SK-N-SH (cell line): ENCODE results near the gene KRT84. TPM values are rescaled to one million over a fixed set of nuclear protein-coding genes. Genes with fewer than 3 reads are reported as not detected.

Source experiments
- CTCF ChIA-PET: fragments of 300-600, 350-600 bp; formaldehyde crosslinking; extraction: SDS; loops from one replicate; lab custom pipeline; 2021; lab: Yijun Ruan, JAX
- POLR2A ChIA-PET: fragments of 350-600 bp; sonication (Branson Sonifier 250); formaldehyde crosslinking; extraction: SDS; loops from one replicate; lab custom pipeline; 2020; ENCODE audit warnings: antibody characterized with exemption, inconsistent platforms; lab: Yijun Ruan, JAX
- DNase-seq: peaks from one replicate; pipeline ENCODE4 v3.0.0; 2012
- H2AFZ ChIP-seq: fragments of 200-600 bp; sonication (generic); 2 replicates; pipeline ENCODE4 v1.8.1; 2016; ENCODE audit warnings: antibody characterized with exemption, mild to moderate bottlenecking, low read depth
- H3F3A ChIP-seq: fragments of 200-600 bp; sonication (generic); replicated peaks from 2 replicates; pipeline ENCODE3; 2016; ENCODE audit warnings: antibody characterized with exemption, mild to moderate bottlenecking; ENCODE audit not compliant: insufficient read depth
- H3K27ac ChIP-seq, 2 experiments: fragments of 200-500 bp in 1 of 2; fragments of 200-600 bp in 1 of 2; sonication (Bioruptor generic) in 1 of 2; sonication (generic), shearing (Covaris generic) in 1 of 2; 2 replicates each; pipeline versions ENCODE4 v1.5.1 to v1.6.1; 2014 to 2016; ENCODE audit warnings: low read depth in 2 of 2, inconsistent platforms in 1 of 2, low read length in 1 of 2, mild to moderate bottlenecking in 1 of 2, mixed read lengths in 1 of 2
- H3K27me3 ChIP-seq: fragments of 200-600 bp; sonication (generic), shearing (Covaris generic); 2 replicates; pipeline ENCODE4 v1.6.1; 2016; ENCODE audit warnings: mixed run types; ENCODE audit not compliant: insufficient read depth
- H3K36me3 ChIP-seq, 2 experiments: fragments of 200-500 bp in 1 of 2; fragments of 200-600 bp in 1 of 2; sonication (Bioruptor generic) in 1 of 2; sonication (generic) in 1 of 2; replicated peaks in 1 of 2; 2 replicates each; pipeline versions ENCODE3 to v1.5.1; 2014 to 2016; ENCODE audit warnings: low read length in 1 of 2, mild to moderate bottlenecking in 1 of 2; ENCODE audit not compliant: insufficient read depth in 2 of 2, control insufficient read depth in 1 of 2
- H3K4me1 ChIP-seq, 2 experiments: fragments of 200-500 bp in 1 of 2; fragments of 200-600 bp in 1 of 2; sonication (Bioruptor generic) in 1 of 2; sonication (generic), shearing (Covaris generic) in 1 of 2; 2 replicates each; pipeline versions ENCODE4 v1.5.1 to v1.6.1; 2014 to 2016; ENCODE audit warnings: low read depth in 1 of 2, low read length in 1 of 2, mixed run types in 1 of 2; ENCODE audit not compliant: insufficient read depth in 2 of 2, control insufficient read depth in 1 of 2
- H3K4me2 ChIP-seq: fragments of 200-600 bp; sonication (generic), shearing (Covaris generic); 2 replicates; pipeline ENCODE4 v1.6.1; 2017; ENCODE audit warnings: mixed run types
- H3K4me3 ChIP-seq, 2 experiments: fragments of 200-500 bp in 1 of 2; fragments of 200-600 bp in 1 of 2; sonication (Bioruptor generic) in 1 of 2; sonication (generic), shearing (Covaris generic) in 1 of 2; 2 replicates each; pipeline versions ENCODE4 v1.5.1 to v1.8.1; 2014 to 2016; ENCODE audit warnings: low read depth in 2 of 2, inconsistent platforms in 1 of 2, low read length in 1 of 2, mild to moderate bottlenecking in 1 of 2, mixed read lengths in 1 of 2, moderate library complexity in 1 of 2
- H3K79me2 ChIP-seq: fragments of 200-600 bp; sonication (generic); 2 replicates; pipeline ENCODE4 v1.8.1; 2017; ENCODE audit warnings: mild to moderate bottlenecking; ENCODE audit not compliant: insufficient read depth
- H3K9ac ChIP-seq: fragments of 200-600 bp; sonication (generic); 2 replicates; pipeline ENCODE4 v1.6.1; 2017; ENCODE audit warnings: mixed run types
- H3K9me2 ChIP-seq: fragments of 200-600 bp; sonication (generic); 2 replicates; pipeline ENCODE4 v1.6.1; 2017; ENCODE audit warnings: mixed run types
- H3K9me3 ChIP-seq: fragments of 200-600 bp; sonication (generic); 2 replicates; pipeline ENCODE4 v1.6.1; 2017; ENCODE audit warnings: mixed run types, mild to moderate bottlenecking, moderate library complexity
- H4K20me1 ChIP-seq: fragments of 200-600 bp; sonication (generic); 2 replicates; pipeline ENCODE4 v1.6.1; 2017; ENCODE audit warnings: mild to moderate bottlenecking, mixed run types; ENCODE audit not compliant: insufficient read depth
- CHD2 ChIP-seq: fragments of 150-350 bp; IDR thresholded peaks from 2 replicates; pipeline ENCODE4 v1.6.1; 2018; ENCODE audit warnings: low read length; ENCODE audit not compliant: partially characterized antibody
- FOXJ3 ChIP-seq: sonication (generic); formaldehyde crosslinking; IDR thresholded peaks from 2 replicates; pipeline ENCODE4 v1.5.1; 2020; ENCODE audit warnings: mild to moderate bottlenecking, missing genetic modification reagents
- FOXM1 ChIP-seq: IDR thresholded peaks from 2 replicates; pipeline ENCODE4 v1.4.0; 2012; ENCODE audit warnings: low read depth, mild to moderate bottlenecking
- GATA2 ChIP-seq: sonication (generic); formaldehyde crosslinking; IDR thresholded peaks from 2 replicates; pipeline ENCODE4 v1.5.0; 2020; ENCODE audit warnings: mild to moderate bottlenecking, missing genetic modification reagents
- NFIC ChIP-seq: IDR thresholded peaks from 2 replicates; pipeline ENCODE4 v1.4.0; 2012; ENCODE audit warnings: borderline replicate concordance
- PBX3 ChIP-seq: IDR thresholded peaks from 2 replicates; pipeline ENCODE4; 2012
- RAD21 ChIP-seq: IDR thresholded peaks from 2 replicates; pipeline ENCODE4 v1.6.1; 2012; ENCODE audit warnings: mild to moderate bottlenecking, low read length
- RCOR1 ChIP-seq: fragments of 150-350 bp; IDR thresholded peaks from 2 replicates; pipeline ENCODE4 v1.6.1; 2017; ENCODE audit warnings: antibody characterized with exemption, low read length
- SMC3 ChIP-seq: IDR thresholded peaks from 2 replicates; pipeline ENCODE4 v1.6.1; 2012; ENCODE audit warnings: low read depth, low read length, improper control_type of control experiment
- TAF1 ChIP-seq: IDR thresholded peaks from 2 replicates; pipeline ENCODE4 v1.6.1; 2012; ENCODE audit warnings: low read depth, mild to moderate bottlenecking, low read length, moderate library complexity, borderline replicate concordance
- ZBTB33 ChIP-seq: IDR thresholded peaks from 2 replicates; pipeline ENCODE4 v1.4.0; 2012; ENCODE audit warnings: low read depth, borderline replicate concordance
- WGBS: methylation state at CpG from one replicate; pipeline ENCODE4 v1.1.6; 2017; ENCODE audit warnings: low lambda C conversion rate; 5-methylcytosine and 5-hydroxymethylcytosine counted together
- polyA plus RNA-seq, 3 experiments: library from polyadenylated mRNA; depleted of rRNA; stranded (reverse); fragments of >200 nt; gene quantifications; 2 replicates each; pipeline ENCODE4 v1.2.3, GENCODE V29; 2012
- TF ChIP-seq, protein P1 (sequence below): fragments of 200-600 bp; sonication (generic); IDR thresholded peaks from 2 replicates; pipeline ENCODE4 v1.6.1; 2017; ENCODE audit warnings: antibody characterized with exemption, mild to moderate bottlenecking, moderate library complexity
- TF ChIP-seq, protein P2 (sequence below): fragments of 150-350 bp; IDR thresholded peaks from 2 replicates; pipeline ENCODE4 v1.6.1; 2016; ENCODE audit warnings: mild to moderate bottlenecking, low read depth, low read length
- TF ChIP-seq, protein P3 (sequence below): IDR thresholded peaks from 2 replicates; pipeline ENCODE4 v1.6.1; 2012; ENCODE audit warnings: mild to moderate bottlenecking, low read depth, low read length, moderate library complexity

Gene KRT84
- polyA plus RNA-seq, 1 of the 3 experiments (the other 2 are of a cell fraction): not detected

DNA sequence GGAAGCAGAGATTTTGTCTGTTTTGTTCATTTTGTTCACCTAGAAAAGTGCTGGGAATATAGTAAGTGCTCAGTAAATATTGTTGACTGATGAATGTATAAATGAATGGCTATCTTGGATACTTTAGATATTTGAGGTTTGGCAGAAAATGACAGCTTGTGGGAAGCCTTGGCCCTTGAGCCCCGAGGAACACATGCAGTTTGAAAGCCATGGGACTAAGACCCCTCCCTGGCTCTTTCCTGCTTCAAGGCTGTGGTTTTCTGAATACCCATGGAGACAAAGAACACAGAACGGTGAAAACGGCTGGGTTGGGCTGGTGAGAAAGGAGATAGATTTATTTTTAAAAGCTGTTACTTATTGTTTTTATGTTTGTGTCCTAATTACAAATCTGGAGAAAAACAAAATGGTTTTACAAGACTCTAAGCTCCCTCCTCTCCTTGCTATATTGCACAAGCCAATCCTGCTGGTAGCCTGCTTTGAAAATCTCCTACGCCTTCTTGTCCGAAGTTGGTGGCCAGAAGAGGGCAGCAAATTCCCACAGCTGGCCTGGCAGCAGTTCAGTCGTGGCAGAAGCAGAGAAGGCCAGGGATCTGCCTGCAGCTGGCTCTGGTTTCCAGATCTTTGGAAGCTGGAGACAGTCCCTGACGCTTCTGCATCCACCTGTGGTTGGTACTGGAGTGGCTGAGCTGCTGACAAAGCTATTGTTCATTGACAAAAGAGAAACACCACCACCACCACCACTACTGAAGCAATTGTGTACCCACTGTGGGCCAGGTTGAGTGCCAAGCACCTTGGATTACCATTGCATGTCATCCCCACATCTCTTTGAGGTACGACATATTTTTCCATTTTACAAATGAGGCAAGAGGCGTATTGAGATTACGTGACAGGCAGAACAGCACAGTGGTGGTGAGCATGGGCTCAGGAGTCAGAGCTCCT, 13.0 kb downstream of the KRT84 start:
- Histone ChIP-seq H3K4me3 (peak overlapping the region in 1 of 2 experiments; percentile 43; a peak in 1 of 4 replicates), H4K20me1 (no peaks in the 10 kb centered on the region), H3K9ac (no peak overlapping the region), H3K79me2 (no peaks in the 10 kb centered on the region), H3K9me2 (no peaks in the 10 kb centered on the region), H3K36me3 (no peaks in the 10 kb centered on the region), H3K27ac (no peak overlapping the region), H3K27me3 (peaks cover 48% of the 10 kb centered on the region), H3K9me3 (peaks cover 7% of the 10 kb centered on the region; the same call in 1 of the 2 replicates), H3K4me1 (no peaks in the 10 kb centered on the region), H3K4me2 (no peak overlapping the region), H3F3A (no peaks in the 10 kb centered on the region), H2AFZ (no peak overlapping the region)
- peak; percentile 87 for DNase-seq
- peak; percentile 89 for TF ChIP-seq SMC3
- TF ChIP-seq RAD21: peak; percentile 94
- TF ChIP-seq, protein P1, sequence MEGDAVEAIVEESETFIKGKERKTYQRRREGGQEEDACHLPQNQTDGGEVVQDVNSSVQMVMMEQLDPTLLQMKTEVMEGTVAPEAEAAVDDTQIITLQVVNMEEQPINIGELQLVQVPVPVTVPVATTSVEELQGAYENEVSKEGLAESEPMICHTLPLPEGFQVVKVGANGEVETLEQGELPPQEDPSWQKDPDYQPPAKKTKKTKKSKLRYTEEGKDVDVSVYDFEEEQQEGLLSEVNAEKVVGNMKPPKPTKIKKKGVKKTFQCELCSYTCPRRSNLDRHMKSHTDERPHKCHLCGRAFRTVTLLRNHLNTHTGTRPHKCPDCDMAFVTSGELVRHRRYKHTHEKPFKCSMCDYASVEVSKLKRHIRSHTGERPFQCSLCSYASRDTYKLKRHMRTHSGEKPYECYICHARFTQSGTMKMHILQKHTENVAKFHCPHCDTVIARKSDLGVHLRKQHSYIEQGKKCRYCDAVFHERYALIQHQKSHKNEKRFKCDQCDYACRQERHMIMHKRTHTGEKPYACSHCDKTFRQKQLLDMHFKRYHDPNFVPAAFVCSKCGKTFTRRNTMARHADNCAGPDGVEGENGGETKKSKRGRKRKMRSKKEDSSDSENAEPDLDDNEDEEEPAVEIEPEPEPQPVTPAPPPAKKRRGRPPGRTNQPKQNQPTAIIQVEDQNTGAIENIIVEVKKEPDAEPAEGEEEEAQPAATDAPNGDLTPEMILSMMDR: peak; percentile 81
- TF ChIP-seq ZBTB33: no peak
- TF ChIP-seq, protein P2, sequence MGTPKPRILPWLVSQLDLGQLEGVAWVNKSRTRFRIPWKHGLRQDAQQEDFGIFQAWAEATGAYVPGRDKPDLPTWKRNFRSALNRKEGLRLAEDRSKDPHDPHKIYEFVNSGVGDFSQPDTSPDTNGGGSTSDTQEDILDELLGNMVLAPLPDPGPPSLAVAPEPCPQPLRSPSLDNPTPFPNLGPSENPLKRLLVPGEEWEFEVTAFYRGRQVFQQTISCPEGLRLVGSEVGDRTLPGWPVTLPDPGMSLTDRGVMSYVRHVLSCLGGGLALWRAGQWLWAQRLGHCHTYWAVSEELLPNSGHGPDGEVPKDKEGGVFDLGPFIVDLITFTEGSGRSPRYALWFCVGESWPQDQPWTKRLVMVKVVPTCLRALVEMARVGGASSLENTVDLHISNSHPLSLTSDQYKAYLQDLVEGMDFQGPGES: no peak
- TF ChIP-seq RCOR1: no peak
- no peak for TF ChIP-seq NFIC
- no peak for TF ChIP-seq GATA2 (CRISPR knock-in tag)
- TF ChIP-seq CHD2: peak; percentile 11
- no peak for TF ChIP-seq PBX3
- TF ChIP-seq FOXM1: no peak
- TF ChIP-seq, protein P3, sequence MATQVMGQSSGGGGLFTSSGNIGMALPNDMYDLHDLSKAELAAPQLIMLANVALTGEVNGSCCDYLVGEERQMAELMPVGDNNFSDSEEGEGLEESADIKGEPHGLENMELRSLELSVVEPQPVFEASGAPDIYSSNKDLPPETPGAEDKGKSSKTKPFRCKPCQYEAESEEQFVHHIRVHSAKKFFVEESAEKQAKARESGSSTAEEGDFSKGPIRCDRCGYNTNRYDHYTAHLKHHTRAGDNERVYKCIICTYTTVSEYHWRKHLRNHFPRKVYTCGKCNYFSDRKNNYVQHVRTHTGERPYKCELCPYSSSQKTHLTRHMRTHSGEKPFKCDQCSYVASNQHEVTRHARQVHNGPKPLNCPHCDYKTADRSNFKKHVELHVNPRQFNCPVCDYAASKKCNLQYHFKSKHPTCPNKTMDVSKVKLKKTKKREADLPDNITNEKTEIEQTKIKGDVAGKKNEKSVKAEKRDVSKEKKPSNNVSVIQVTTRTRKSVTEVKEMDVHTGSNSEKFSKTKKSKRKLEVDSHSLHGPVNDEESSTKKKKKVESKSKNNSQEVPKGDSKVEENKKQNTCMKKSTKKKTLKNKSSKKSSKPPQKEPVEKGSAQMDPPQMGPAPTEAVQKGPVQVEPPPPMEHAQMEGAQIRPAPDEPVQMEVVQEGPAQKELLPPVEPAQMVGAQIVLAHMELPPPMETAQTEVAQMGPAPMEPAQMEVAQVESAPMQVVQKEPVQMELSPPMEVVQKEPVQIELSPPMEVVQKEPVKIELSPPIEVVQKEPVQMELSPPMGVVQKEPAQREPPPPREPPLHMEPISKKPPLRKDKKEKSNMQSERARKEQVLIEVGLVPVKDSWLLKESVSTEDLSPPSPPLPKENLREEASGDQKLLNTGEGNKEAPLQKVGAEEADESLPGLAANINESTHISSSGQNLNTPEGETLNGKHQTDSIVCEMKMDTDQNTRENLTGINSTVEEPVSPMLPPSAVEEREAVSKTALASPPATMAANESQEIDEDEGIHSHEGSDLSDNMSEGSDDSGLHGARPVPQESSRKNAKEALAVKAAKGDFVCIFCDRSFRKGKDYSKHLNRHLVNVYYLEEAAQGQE: no peak
- no peak for TF ChIP-seq TAF1
- no peak for TF ChIP-seq FOXJ3 (CRISPR knock-in tag)
- ChIA-PET CTCF (interaction anchor here (0.6 to 6.6 kb wide), 60 partner anchors 9 to 1726 kb away, joined by 3 to 111 read pairs (median 4); partner anchors contain the start of genes KRT5, KRT79 and KRT84), POLR2A (no interaction called here)
- WGBS: 29% methylated on average over 10 of the region's 10 CpGs
